Measurements from ENCODE around the gene SDSL. TPM values are rescaled to one million over a fixed set of nuclear protein-coding genes. Genes with fewer than 3 reads are reported as not detected.

SDSL gene
- total and polyA plus RNA-seq, 5 donors from 2014 or later: 1.8 TPM; not detected in 4

DNA sequence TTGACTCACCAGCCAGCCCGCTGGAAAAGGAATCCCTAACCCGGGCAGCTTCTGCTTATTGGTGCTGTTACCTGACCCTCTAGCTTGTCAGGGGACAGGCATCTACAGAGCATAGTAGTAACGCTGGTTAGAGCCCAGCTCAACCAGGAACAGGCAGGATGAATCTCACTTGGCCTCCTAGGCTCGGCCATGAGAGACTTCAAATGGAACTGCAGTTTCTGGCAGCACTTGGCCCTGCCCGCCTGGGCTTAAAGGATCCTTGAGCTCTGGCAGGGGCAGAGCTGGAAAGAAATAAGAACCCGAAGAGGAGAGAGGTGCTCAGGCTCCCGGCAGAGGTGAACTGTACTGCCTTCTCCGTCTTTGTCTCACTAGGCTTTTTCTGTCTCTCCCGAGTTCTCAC is 51.8 kb downstream of the SDSL start:
- no peaks in the 10 kb centered on the region for H3K9me3 ChIP-seq (ENCODE audit: control insufficient read depth in 2 of 2, low read length in 2 of 2)
- H3K27ac Mint-ChIP-seq: no peak overlapping the region
- ATAC-seq (ENCODE audit: low read depth in 2 of 2) (no peak), DNase-seq (no peak)
- no peaks in the 10 kb centered on the region for H3K36me3 Mint-ChIP-seq
- H3K4me3 ChIP-seq (ENCODE audit: low read depth, low read length): peak overlapping the region; percentile 13
- H3K4me1 Mint-ChIP-seq: peaks cover 0 to 24% (median 7%) of the 10 kb centered on the region in 4 donors
- H3K4me3 Mint-ChIP-seq: peak overlapping the region in 1 of 4 donors; percentile 44
- H3K27me3 Mint-ChIP-seq: peaks cover 73% of the 10 kb centered on the region
- peaks cover 23% of the 10 kb centered on the region for H3K27me3 ChIP-seq (ENCODE audit: control insufficient read depth, insufficient read depth, low read length)
- H3K36me3 ChIP-seq (ENCODE audit: control insufficient read depth, insufficient read depth, low read length): no peaks in the 10 kb centered on the region
- H3K9me3 Mint-ChIP-seq: peaks cover 0 to 5% (median 0%) of the 10 kb centered on the region in 7 donors
- H3K27ac ChIP-seq (ENCODE audit: insufficient read depth, low read length, poor library complexity, severe bottlenecking): no peak overlapping the region
- H3K4me1 ChIP-seq (ENCODE audit: control insufficient read depth, insufficient read depth, low read length, poor library complexity, severe bottlenecking): no peaks in the 10 kb centered on the region

DNA sequence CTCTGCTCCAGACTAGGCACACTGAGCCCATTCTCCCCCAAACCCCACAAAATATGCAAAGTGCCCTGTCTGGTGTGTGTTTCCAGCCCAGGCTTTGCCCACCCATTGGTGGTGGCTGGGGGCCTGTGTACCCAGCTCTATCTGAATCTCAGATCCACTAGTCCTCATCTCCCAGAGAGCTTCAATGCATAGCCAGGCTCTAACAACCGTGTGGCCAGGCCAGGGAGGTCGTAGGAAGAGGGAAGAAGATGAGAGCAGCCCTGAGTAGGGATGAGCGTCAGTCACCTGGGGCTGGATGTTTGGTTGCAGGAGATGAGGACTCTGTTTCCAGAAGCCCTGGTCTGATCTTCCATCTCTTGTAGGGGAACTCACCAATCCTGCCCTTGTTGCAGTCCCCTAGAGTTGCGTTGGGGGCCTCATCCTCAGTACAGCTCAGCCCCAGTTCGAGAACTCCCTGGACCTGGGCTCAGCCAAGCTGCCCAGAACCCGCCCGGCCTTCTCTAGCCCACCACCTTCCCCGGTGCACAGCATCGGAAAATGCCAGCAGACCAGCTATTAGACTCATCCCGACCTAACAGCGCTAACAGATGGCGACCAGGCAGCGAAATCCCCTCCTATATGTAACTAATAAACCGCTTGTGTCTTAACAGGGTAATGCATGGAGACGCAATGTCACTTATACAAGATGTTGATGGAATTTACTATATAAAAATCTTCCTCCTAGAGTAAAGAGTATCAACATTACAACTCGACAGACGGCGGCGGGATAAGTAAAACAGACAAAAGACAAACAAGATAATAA is 52.7 kb downstream of the SDSL start:
- H3K4me3 ChIP-seq (ENCODE audit: low read depth, low read length): no peak overlapping the region
- H3K27ac ChIP-seq (ENCODE audit: insufficient read depth, low read length, poor library complexity, severe bottlenecking): no peak overlapping the region
- H3K4me1 ChIP-seq (ENCODE audit: control insufficient read depth, insufficient read depth, low read length, poor library complexity, severe bottlenecking): no peaks in the 10 kb centered on the region
- H3K9me3 Mint-ChIP-seq: peaks cover 0 to 6% (median 1%) of the 10 kb centered on the region in 7 donors
- DNase-seq (no peak), ATAC-seq (ENCODE audit: low read depth in 2 of 2) (no peak)
- H3K36me3 ChIP-seq (ENCODE audit: control insufficient read depth, insufficient read depth, low read length): no peaks in the 10 kb centered on the region
- peaks cover 0 to 26% (median 8%) of the 10 kb centered on the region in 4 donors for H3K4me1 Mint-ChIP-seq
- no peaks in the 10 kb centered on the region for H3K9me3 ChIP-seq (ENCODE audit: control insufficient read depth in 2 of 2, low read length in 2 of 2)
- H3K4me3 Mint-ChIP-seq: peak overlapping the region in 1 of 4 donors; percentile 58
- no peak overlapping the region for H3K27ac Mint-ChIP-seq
- no peaks in the 10 kb centered on the region for H3K36me3 Mint-ChIP-seq
- peaks cover 79% of the 10 kb centered on the region for H3K27me3 Mint-ChIP-seq
- peaks cover 25% of the 10 kb centered on the region for H3K27me3 ChIP-seq (ENCODE audit: control insufficient read depth, insufficient read depth, low read length)

DNA sequence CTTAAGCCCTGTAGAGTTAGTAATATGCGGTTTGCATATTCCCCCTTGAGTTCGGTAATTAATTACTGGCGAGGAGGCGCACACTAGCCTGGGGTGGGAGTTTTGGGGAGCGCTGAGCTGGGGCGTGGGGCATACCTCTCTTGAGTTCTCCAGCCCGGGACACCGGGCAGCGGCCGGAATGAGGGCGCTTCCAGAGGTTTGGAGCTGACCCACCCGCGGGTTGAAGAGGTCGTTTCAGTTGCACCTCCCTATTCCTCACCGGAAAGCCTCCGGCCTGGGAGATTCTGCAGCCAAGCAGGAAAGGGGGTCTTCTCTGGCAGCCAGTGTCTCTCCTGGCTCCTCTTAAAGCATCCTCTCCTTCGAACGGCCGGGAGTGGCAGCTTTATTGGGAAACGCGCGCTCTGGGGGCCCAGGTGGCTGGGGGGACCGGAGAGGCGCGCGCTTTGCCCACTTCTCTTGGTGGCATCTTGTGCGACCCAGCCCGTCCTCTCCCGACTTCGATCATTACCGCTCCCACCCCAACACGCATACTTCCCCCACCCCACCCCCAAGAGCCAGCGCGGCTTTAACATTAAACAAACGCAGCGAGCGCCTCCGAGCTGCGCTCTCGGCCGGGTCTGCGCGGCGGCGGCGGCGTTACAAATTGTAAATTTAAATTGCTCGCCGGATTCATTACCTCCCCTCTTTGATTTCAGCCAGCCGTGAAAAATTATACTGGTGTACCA is 53.4 kb downstream of the SDSL start:
- H3K27me3 ChIP-seq (ENCODE audit: control insufficient read depth, insufficient read depth, low read length): peaks cover 30% of the 10 kb centered on the region
- H3K4me3 ChIP-seq (ENCODE audit: low read depth, low read length): no peak overlapping the region
- peaks cover 0 to 13% (median 3%) of the 10 kb centered on the region in 7 donors for H3K9me3 Mint-ChIP-seq
- H3K36me3 ChIP-seq (ENCODE audit: control insufficient read depth, insufficient read depth, low read length): no peaks in the 10 kb centered on the region
- peak overlapping the region in 1 of 4 donors; percentile 58 for H3K4me3 Mint-ChIP-seq
- no peaks in the 10 kb centered on the region for H3K36me3 Mint-ChIP-seq
- H3K27me3 Mint-ChIP-seq: peaks cover 79% of the 10 kb centered on the region
- H3K4me1 Mint-ChIP-seq: peaks cover 0 to 26% (median 8%) of the 10 kb centered on the region in 4 donors
- H3K27ac Mint-ChIP-seq: no peak overlapping the region
- no peaks in the 10 kb centered on the region for H3K4me1 ChIP-seq (ENCODE audit: control insufficient read depth, insufficient read depth, low read length, poor library complexity, severe bottlenecking)
- DNase-seq: no peak
- H3K27ac ChIP-seq (ENCODE audit: insufficient read depth, low read length, poor library complexity, severe bottlenecking): no peak overlapping the region
- no peaks in the 10 kb centered on the region for H3K9me3 ChIP-seq (ENCODE audit: control insufficient read depth in 2 of 2, low read length in 2 of 2)
- ATAC-seq (ENCODE audit: low read depth in 2 of 2): no peak

DNA sequence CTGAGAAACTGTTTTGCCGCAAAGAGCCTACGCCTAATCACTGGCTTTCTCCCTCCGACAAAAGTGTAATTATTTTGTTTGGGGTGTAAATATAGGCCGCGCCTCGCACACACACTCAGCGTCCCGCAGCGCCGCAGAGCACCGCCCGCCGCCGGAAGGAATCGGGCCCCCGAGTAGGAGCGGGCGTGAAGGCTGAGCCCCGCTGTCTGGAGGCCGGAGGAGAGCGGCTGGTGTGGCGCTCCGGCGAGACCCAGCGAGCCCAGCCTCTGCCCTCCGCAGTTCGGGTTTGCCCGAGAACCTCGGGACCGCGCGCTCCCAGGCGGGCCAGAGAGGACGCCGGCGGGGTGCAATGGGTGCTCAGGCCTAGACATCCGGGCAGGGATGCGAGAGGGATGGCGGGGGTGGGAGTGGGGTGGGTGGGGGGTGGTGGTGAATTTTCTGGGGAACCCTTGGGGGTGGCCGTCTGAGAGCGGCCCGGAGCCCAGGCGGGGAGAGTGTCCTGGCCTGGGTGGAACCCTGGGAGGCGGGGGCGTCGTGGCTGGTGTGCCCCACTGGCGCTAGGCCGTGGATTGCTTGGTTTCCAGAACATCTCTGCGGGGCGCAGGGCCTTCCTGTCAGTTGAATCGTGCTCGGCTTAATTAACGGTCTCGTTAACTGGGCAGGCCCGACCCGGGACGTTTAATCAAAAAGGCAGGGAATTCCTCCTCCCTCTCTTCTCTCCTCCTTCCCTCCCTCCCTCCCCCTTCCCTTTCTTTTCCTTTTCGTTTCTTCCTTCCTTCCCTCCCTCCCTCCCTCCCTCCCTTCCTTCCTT is 54.2 kb downstream of the SDSL start:
- Mint-ChIP-seq H3K27ac (no peak overlapping the region), H3K4me3 (no peak overlapping the region), H3K27me3 (peaks cover 82% of the 10 kb centered on the region), H3K36me3 (no peaks in the 10 kb centered on the region), H3K4me1 (peaks cover 0 to 26% (median 8%) of the 10 kb centered on the region in 4 donors), H3K9me3 (peaks cover 0 to 13% (median 5%) of the 10 kb centered on the region in 7 donors)
- no peak for ATAC-seq (ENCODE audit: low read depth in 2 of 2)
- DNase-seq: no peak
- no peak overlapping the region for H3K27ac ChIP-seq (ENCODE audit: insufficient read depth, low read length, poor library complexity, severe bottlenecking)
- H3K4me1 ChIP-seq (ENCODE audit: control insufficient read depth, insufficient read depth, low read length, poor library complexity, severe bottlenecking): no peaks in the 10 kb centered on the region
- H3K27me3 ChIP-seq (ENCODE audit: control insufficient read depth, insufficient read depth, low read length): peaks cover 37% of the 10 kb centered on the region
- no peak overlapping the region for H3K4me3 ChIP-seq (ENCODE audit: low read depth, low read length)
- peaks cover 0 to 3% of the 10 kb centered on the region in 2 experiments for H3K9me3 ChIP-seq (ENCODE audit: control insufficient read depth in 2 of 2, low read length in 2 of 2)
- H3K36me3 ChIP-seq (ENCODE audit: control insufficient read depth, insufficient read depth, low read length): no peaks in the 10 kb centered on the region

DNA sequence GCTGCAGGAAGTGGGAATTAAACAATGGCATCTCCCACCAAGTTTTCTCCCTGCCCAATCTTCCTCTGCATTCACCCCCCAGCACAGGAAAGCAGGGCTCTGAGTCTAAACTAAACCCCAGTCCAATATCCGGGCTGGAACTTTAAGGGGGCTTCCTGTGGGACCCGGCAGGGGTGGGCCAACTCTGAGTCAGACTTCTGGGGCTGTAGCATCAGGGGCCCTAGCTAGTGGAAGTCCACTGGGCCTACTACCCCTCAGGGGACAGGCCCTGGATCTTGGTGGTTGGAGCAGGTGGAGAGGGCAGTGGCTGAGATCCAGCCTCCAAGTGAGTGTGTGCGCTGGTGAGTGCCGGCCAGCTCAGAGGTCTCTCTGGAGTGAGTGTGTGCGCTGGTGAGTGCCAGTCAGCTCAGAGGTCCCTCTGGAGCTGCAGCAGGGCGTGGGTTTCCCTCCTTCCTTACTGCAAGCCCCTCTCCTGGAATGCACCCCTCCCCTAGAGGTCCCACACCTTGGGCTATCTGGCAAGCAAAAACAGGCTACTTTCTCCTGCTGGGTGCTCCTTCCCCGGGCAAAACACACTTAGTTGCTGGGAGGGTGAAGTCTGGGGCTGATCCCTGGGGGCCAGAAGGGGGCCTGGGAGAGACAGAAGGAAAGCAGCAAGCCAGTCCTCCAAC is 55.1 kb downstream of the SDSL start:
- Histone ChIP-seq H3K4me1 (ENCODE audit: control insufficient read depth, insufficient read depth, low read length, poor library complexity, severe bottlenecking) (no peaks in the 10 kb centered on the region), H3K9me3 (ENCODE audit: control insufficient read depth in 2 of 2, low read length in 2 of 2) (peaks cover 0 to 3% of the 10 kb centered on the region in 2 experiments), H3K4me3 (ENCODE audit: low read depth, low read length) (no peak overlapping the region), H3K27me3 (ENCODE audit: control insufficient read depth, insufficient read depth, low read length) (peaks cover 41% of the 10 kb centered on the region), H3K27ac (ENCODE audit: insufficient read depth, low read length, poor library complexity, severe bottlenecking) (no peak overlapping the region), H3K36me3 (ENCODE audit: control insufficient read depth, insufficient read depth, low read length) (no peaks in the 10 kb centered on the region)
- peaks cover 86% of the 10 kb centered on the region for H3K27me3 Mint-ChIP-seq
- H3K36me3 Mint-ChIP-seq: no peaks in the 10 kb centered on the region
- ATAC-seq (ENCODE audit: low read depth in 2 of 2) (no peak), DNase-seq (no peak)
- no peak overlapping the region for H3K4me3 Mint-ChIP-seq
- H3K9me3 Mint-ChIP-seq: peaks cover 0 to 13% (median 5%) of the 10 kb centered on the region in 7 donors
- no peak overlapping the region for H3K27ac Mint-ChIP-seq
- peaks cover 0 to 26% (median 8%) of the 10 kb centered on the region in 4 donors for H3K4me1 Mint-ChIP-seq

DNA sequence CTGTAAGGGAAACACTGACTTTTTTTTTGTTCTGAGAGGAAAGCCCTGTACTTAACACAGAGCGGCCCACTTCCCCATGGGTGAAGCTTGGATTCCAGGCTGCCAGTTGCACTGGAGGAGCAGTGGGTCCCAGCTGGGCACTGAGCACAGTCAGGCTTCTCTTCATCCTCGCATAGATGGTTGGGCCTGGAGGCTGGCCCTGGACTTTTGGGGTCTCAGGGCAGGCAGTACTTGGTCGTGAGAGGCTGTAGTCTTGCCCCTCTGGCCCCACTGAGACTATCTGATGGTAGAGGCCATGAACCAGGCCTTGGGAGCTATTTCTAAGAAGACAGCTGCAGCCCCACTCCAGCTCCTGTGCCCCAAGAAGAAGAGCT is 55.6 kb downstream of the SDSL start:
- DNase-seq (no peak), ATAC-seq (ENCODE audit: low read depth in 2 of 2) (no peak)
- Mint-ChIP-seq H3K9me3 (peaks cover 0 to 11% (median 5%) of the 10 kb centered on the region in 7 donors), H3K36me3 (no peaks in the 10 kb centered on the region), H3K4me1 (peaks cover 0 to 24% (median 8%) of the 10 kb centered on the region in 4 donors), H3K27me3 (peaks cover 88% of the 10 kb centered on the region), H3K4me3 (no peak overlapping the region), H3K27ac (no peak overlapping the region)
- Histone ChIP-seq H3K9me3 (ENCODE audit: control insufficient read depth in 2 of 2, low read length in 2 of 2) (peaks cover 0 to 3% of the 10 kb centered on the region in 2 experiments), H3K27me3 (ENCODE audit: control insufficient read depth, insufficient read depth, low read length) (peaks cover 45% of the 10 kb centered on the region), H3K4me3 (ENCODE audit: low read depth, low read length) (no peak overlapping the region), H3K27ac (ENCODE audit: insufficient read depth, low read length, poor library complexity, severe bottlenecking) (no peak overlapping the region), H3K36me3 (ENCODE audit: control insufficient read depth, insufficient read depth, low read length) (no peaks in the 10 kb centered on the region), H3K4me1 (ENCODE audit: control insufficient read depth, insufficient read depth, low read length, poor library complexity, severe bottlenecking) (no peaks in the 10 kb centered on the region)
